Esophagus squamous epithelium (tissue), 4 donors: Measurements from ENCODE around the gene TLE3.

Experiments
- POLR2A ChIP-seq, 4 donors: fragments of 450-650 bp; IDR thresholded peaks; one replicate each; pipeline ENCODE4 v1.6.1; 2017; ENCODE audit warnings: antibody characterized with exemption in 4 of 4, mild to moderate bottlenecking in 4 of 4, moderate library complexity in 3 of 4
- TF ChIP-seq, protein P1 (sequence below), 6 experiments: fragments of 450-650 bp in 4 of 6; fragments of 200-600 bp in 2 of 6; sonication (generic) in 2 of 6; IDR thresholded peaks; one replicate each; pipeline ENCODE4 v1.5.1; 2016 to 2019; ENCODE audit warnings: antibody characterized with exemption in 6 of 6, mild to moderate bottlenecking in 4 of 6, moderate library complexity in 4 of 6

DNA sequence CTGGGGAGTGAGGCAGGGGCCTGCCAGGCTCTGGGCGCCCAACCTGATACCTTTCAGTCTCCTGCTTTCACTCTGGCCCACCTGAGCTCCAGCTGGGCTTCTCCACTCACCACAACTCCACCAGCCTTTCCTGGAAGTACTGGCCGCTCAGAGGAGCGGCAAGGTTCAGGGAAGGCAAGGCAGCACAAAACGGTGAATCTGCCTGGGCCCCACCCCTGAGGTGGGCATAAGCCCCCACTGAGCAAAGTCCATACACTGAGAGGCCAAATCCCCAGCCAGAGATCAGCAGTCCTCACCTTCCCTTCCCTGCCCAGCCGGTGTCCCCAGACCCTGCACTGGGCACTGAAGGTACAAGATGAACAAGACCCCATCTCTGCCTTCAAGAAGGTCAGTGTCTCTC, 70.7 kb downstream of the TLE3 start:
- TF ChIP-seq, protein P1, sequence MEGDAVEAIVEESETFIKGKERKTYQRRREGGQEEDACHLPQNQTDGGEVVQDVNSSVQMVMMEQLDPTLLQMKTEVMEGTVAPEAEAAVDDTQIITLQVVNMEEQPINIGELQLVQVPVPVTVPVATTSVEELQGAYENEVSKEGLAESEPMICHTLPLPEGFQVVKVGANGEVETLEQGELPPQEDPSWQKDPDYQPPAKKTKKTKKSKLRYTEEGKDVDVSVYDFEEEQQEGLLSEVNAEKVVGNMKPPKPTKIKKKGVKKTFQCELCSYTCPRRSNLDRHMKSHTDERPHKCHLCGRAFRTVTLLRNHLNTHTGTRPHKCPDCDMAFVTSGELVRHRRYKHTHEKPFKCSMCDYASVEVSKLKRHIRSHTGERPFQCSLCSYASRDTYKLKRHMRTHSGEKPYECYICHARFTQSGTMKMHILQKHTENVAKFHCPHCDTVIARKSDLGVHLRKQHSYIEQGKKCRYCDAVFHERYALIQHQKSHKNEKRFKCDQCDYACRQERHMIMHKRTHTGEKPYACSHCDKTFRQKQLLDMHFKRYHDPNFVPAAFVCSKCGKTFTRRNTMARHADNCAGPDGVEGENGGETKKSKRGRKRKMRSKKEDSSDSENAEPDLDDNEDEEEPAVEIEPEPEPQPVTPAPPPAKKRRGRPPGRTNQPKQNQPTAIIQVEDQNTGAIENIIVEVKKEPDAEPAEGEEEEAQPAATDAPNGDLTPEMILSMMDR (IDR thresholded peaks at IDR 0.05): no peak
- TF ChIP-seq POLR2A (IDR thresholded peaks at IDR 0.05): no peak
